WTC11 (cell line): Measurements from ENCODE around the gene ZPLD1.

Experiments
- ATF1 ChIP-seq: sonication (generic); formaldehyde crosslinking; IDR thresholded peaks from 2 replicates; pipeline ENCODE4 v1.8.1; 2023; ENCODE audit warnings: mild to moderate bottlenecking, moderate library complexity, missing genetic modification reagents
- ATF3 ChIP-seq: sonication (generic); formaldehyde crosslinking; conservative IDR thresholded peaks from 2 replicates; pipeline ENCODE4 v1.8.1; 2022; ENCODE audit warnings: mild to moderate bottlenecking, missing genetic modification reagents
- CREB1 ChIP-seq: sonication (generic); formaldehyde crosslinking; IDR thresholded peaks from 2 replicates; pipeline ENCODE4 v1.8.0; 2023; ENCODE audit warnings: mild to moderate bottlenecking, missing genetic modification reagents
- ETV6 ChIP-seq: sonication (generic); formaldehyde crosslinking; IDR thresholded peaks from 2 replicates; pipeline ENCODE4 v1.8.1; 2022; ENCODE audit warnings: mild to moderate bottlenecking, missing genetic modification reagents
- GABPB1 ChIP-seq: sonication (generic); formaldehyde crosslinking; IDR thresholded peaks from 2 replicates; pipeline ENCODE4 v1.8.1; 2023; ENCODE audit warnings: mild to moderate bottlenecking, missing genetic modification reagents
- MAX ChIP-seq: sonication (generic); formaldehyde crosslinking; IDR thresholded peaks from 2 replicates; pipeline ENCODE4 v1.8.0; 2022; ENCODE audit warnings: mild to moderate bottlenecking, missing genetic modification reagents
- NR3C1 ChIP-seq: sonication (generic); formaldehyde crosslinking; conservative IDR thresholded peaks from 2 replicates; pipeline ENCODE4 v1.8.1; 2023; ENCODE audit warnings: low read depth, mild to moderate bottlenecking, missing genetic modification reagents
- SP1 ChIP-seq: sonication (generic); formaldehyde crosslinking; conservative IDR thresholded peaks from 2 replicates; pipeline ENCODE4 v1.8.1; 2022; ENCODE audit warnings: missing genetic modification reagents
- TF ChIP-seq, protein P1 (sequence below): fragments of 200-600 bp; IDR thresholded peaks from 2 replicates; pipeline ENCODE4 v1.8.0; 2022; ENCODE audit warnings: antibody characterized with exemption
- TF ChIP-seq, protein P2 (sequence below): fragments of 250-450 bp; sonication (Bioruptor Pico); IDR thresholded peaks from 2 replicates; pipeline ENCODE4 v1.9.0; 2021; ENCODE audit warnings: mild to moderate bottlenecking
- TF ChIP-seq, protein P3 (sequence below): sonication (generic); formaldehyde crosslinking; IDR thresholded peaks from 2 replicates; pipeline ENCODE4 v1.8.0; 2023; ENCODE audit warnings: missing genetic modification reagents, mild to moderate bottlenecking, borderline replicate concordance
- TF ChIP-seq, protein P4 (sequence below): fragments of 250-450 bp; sonication (Bioruptor Pico); IDR thresholded peaks from 2 replicates; pipeline ENCODE4 v1.9.0; 2021; ENCODE audit warnings: mild to moderate bottlenecking

- TF ChIP-seq NR3C1 (no peak), CREB1 (CRISPR knock-in tag) (no peak), SP1 (CRISPR knock-in tag) (no peak), ETV6 (no peak), ATF3 (CRISPR knock-in tag) (no peak), GABPB1 (CRISPR knock-in tag) (no peak), MAX (no peak), ATF1 (CRISPR knock-in tag) (no peak)
- TF ChIP-seq, protein P1, sequence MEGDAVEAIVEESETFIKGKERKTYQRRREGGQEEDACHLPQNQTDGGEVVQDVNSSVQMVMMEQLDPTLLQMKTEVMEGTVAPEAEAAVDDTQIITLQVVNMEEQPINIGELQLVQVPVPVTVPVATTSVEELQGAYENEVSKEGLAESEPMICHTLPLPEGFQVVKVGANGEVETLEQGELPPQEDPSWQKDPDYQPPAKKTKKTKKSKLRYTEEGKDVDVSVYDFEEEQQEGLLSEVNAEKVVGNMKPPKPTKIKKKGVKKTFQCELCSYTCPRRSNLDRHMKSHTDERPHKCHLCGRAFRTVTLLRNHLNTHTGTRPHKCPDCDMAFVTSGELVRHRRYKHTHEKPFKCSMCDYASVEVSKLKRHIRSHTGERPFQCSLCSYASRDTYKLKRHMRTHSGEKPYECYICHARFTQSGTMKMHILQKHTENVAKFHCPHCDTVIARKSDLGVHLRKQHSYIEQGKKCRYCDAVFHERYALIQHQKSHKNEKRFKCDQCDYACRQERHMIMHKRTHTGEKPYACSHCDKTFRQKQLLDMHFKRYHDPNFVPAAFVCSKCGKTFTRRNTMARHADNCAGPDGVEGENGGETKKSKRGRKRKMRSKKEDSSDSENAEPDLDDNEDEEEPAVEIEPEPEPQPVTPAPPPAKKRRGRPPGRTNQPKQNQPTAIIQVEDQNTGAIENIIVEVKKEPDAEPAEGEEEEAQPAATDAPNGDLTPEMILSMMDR = no peak
- TF ChIP-seq, protein P2, sequence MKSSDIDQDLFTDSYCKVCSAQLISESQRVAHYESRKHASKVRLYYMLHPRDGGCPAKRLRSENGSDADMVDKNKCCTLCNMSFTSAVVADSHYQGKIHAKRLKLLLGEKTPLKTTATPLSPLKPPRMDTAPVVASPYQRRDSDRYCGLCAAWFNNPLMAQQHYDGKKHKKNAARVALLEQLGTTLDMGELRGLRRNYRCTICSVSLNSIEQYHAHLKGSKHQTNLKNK = no peak
- TF ChIP-seq, protein P3, sequence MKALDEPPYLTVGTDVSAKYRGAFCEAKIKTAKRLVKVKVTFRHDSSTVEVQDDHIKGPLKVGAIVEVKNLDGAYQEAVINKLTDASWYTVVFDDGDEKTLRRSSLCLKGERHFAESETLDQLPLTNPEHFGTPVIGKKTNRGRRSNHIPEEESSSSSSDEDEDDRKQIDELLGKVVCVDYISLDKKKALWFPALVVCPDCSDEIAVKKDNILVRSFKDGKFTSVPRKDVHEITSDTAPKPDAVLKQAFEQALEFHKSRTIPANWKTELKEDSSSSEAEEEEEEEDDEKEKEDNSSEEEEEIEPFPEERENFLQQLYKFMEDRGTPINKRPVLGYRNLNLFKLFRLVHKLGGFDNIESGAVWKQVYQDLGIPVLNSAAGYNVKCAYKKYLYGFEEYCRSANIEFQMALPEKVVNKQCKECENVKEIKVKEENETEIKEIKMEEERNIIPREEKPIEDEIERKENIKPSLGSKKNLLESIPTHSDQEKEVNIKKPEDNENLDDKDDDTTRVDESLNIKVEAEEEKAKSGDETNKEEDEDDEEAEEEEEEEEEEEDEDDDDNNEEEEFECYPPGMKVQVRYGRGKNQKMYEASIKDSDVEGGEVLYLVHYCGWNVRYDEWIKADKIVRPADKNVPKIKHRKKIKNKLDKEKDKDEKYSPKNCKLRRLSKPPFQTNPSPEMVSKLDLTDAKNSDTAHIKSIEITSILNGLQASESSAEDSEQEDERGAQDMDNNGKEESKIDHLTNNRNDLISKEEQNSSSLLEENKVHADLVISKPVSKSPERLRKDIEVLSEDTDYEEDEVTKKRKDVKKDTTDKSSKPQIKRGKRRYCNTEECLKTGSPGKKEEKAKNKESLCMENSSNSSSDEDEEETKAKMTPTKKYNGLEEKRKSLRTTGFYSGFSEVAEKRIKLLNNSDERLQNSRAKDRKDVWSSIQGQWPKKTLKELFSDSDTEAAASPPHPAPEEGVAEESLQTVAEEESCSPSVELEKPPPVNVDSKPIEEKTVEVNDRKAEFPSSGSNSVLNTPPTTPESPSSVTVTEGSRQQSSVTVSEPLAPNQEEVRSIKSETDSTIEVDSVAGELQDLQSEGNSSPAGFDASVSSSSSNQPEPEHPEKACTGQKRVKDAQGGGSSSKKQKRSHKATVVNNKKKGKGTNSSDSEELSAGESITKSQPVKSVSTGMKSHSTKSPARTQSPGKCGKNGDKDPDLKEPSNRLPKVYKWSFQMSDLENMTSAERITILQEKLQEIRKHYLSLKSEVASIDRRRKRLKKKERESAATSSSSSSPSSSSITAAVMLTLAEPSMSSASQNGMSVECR = no peak
- TF ChIP-seq, protein P4, sequence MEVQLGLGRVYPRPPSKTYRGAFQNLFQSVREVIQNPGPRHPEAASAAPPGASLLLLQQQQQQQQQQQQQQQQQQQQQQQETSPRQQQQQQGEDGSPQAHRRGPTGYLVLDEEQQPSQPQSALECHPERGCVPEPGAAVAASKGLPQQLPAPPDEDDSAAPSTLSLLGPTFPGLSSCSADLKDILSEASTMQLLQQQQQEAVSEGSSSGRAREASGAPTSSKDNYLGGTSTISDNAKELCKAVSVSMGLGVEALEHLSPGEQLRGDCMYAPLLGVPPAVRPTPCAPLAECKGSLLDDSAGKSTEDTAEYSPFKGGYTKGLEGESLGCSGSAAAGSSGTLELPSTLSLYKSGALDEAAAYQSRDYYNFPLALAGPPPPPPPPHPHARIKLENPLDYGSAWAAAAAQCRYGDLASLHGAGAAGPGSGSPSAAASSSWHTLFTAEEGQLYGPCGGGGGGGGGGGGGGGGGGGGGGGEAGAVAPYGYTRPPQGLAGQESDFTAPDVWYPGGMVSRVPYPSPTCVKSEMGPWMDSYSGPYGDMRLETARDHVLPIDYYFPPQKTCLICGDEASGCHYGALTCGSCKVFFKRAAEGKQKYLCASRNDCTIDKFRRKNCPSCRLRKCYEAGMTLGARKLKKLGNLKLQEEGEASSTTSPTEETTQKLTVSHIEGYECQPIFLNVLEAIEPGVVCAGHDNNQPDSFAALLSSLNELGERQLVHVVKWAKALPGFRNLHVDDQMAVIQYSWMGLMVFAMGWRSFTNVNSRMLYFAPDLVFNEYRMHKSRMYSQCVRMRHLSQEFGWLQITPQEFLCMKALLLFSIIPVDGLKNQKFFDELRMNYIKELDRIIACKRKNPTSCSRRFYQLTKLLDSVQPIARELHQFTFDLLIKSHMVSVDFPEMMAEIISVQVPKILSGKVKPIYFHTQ (CRISPR knock-in tag) = no peak
Observed at GRCh38 chr3:102400142-102400541, 34.7 kb upstream of the ZPLD1 start.
